ACHN (cell line): ENCODE measurements around the gene EXT2.

Source experiments
- DNase-seq: peaks from one replicate; pipeline ENCODE4 v3.0.0-alpha.2; 2015
- in situ Hi-C: cut with HindIII; loops from 2 replicates; pipeline ENCODE4 v1.10.0; 2017; ENCODE audit warnings: low sequenced_read_pairs, low pct_ligation_motif_present, low pct_unique_long_range_greater_than_20kb

Gene EXT2

GRCh38 chr11:44268614-44269080 is 173.2 kb downstream of the EXT2 start:
- in situ Hi-C loops: no loop called here
- DNase-seq: no peak

DNA sequence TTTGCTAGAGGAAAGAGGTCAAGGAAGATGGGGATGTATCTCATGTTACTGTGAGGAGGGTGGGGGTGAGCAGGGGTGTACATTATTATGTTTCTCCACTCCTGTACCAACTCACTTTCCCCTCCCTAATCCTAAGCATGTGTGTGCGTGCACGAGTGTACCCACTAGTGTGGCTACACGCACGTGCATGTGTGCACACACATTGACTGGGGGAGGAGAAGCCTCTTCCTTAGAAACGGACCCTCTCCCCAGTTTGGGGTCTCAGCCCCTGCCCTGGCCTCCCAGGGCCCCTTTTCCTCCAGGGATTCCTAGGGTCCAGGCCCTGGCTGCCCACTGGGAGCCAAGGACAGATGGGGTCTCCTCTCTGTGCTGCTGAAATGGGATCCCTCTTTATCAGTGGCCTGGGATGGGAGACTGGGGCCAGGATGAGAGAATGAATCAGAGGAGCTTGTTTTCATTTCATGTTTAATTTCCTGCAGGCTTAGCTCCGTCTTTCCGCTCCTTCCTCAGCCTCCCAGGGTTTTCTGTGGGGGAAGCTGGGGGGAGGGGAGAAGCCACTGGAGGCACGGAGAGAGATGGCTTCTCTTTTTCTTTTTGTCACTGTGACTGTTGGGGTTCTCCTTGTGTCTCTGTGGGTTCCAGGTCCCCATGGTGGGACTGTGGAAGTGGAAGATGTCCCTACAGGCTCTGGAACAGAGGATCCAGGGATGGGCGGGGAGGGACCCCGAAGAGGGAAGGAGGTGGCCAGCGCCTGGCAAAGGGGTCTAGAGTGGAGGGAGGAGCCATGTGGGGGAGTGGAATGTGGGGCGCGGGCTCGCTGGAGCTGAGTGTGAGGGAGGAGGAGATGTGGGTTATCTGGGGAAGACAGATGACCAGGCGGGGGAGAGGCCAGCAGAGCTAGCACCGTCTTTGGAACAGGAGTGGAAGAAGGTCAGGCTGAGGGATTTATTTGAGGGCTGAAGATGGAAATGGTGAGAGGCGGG is 174.2 kb downstream of the EXT2 start:
- in situ Hi-C loops: no loop called here
- DNase-seq: no peak

GRCh38 chr11:44270403-44271273 is 175.2 kb downstream of the EXT2 start:
- no peak for DNase-seq
- in situ Hi-C loops: no loop called here

DNA sequence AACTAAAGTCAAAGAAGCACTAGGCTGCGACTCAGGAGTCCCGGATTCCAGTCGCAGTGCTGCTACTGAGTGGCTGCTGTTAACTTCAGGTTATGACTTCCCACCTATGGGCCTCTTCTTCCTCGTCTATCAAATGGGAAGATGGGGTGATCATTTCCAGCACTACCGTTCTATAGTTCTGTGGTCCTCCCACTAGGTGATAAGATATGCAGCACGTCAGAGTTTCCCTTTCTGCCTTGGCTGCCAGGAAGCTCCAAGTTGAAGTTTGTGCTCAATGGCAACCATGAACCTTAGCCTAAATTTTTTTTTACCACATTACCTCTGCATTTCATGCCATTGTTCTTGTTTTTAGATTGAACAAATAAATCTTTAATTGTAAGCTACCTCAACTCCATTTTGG is 175.8 kb downstream of the EXT2 start:
- no peak for DNase-seq
- in situ Hi-C loops: no loop called here

DNA sequence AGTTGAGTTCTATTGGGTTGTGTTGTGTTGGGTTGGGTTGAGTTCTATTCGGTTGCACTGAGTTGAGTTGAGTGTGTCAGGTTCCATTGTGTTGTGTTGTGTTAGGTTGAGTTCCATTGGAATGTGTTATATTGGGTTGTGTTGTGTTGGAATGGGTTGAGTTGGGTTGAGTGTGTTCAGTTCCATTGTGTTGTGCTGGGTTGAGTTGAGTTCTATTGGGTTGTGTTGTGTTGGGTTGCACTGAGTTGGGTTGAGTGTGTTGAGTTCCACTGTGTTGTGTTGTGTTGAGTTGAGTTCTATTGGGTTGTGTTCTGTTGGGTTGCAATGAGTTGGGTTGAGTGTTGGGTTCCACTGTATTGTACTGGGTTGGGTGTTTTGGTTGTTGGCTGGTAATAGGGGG is 178.9 kb downstream of the EXT2 start:
- in situ Hi-C loops: no loop called here
- DNase-seq: no peak

DNA sequence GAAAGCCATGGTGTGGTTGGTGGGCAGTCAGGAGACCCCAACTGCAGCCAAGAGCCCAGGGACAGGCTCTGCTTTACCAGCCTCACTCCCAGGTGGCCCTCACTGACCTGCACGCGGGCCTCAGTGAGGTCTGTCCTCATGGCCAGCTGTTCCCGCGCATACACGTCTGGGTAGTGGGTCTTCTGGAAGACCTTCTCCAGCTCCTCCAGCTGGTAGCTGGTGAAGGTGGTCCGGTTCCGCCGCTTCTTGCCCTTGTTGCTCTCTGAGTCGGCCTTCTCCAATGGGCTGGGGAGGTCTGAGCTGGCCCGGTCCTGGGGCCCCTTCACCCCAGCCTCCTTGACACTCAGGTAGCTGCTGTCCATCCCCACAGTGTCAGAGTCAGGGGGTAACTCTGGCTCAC is 179.8 kb downstream of the EXT2 start:
- DNase-seq: no peak
- in situ Hi-C loops: no loop called here

DNA sequence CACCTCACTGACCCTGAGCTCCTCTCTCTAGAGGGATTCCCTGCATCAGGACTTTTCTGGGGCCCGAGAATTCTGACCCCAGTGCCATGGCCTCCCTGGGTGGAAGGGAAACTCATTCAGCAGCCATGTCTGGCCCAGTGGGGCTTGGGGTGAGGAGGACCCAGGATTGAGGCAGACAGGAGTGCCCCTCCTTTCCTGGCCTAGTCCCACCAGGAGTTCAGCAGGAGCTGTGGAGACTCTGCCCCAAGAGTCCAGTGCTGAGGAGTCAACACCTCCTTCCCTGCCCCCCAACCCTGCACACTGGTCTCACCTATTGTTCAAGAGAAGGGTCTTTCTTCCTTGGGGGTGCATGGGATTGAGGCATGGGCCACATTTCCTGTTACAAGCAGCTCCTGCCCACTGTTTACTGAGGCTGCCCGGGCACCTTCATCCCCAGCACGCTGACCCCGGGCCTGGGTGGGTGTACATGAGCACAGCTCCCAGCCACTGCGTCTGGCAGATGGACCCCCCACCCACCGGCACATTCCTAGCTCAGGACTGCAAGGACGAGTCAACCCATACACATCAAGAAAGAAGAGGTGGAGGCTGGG is 180.6 kb downstream of the EXT2 start:
- in situ Hi-C loops: no loop called here
- no peak for DNase-seq

DNA sequence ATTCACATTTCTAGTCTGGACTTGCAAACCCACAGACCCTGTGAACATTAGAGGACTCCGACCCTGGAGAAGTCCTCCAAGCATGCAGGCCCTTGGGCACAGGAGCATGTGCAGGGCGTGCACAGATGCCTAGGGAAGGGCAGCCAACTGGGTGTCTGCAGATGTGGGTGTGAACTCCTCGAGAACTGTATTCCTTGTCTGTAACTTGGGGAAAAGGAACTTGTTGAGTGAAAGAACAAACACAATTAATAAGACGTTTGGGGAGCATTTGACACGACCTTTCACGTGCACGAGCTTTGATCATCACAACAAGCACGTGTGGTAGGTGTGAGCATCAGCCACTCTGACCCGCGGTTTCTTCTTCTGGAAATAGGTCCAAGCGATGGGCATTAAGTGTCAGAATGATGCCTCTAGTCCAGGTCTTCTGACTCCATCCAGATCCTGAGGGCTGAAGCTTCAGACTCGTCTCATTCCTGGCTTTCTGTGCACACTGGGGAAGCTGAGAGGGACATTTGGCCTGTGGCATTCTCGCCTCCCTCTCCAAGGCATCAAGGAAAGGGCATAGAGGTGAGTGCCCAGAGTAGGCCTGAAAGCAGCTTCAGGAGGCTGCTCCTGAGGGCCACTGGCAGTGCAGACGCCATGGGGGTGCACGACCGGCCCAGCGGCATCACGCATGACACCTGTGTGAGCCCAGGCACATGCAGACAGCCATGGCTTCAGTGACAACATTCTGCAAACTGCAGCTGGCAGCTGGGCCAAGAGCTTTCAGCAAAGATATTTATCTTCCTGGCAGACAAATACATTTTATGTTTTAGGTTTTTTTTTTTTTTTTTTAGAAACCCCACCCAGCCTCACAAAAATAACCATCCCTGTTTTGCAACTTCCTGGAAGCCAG is 182.0 kb downstream of the EXT2 start:
- DNase-seq: no peak
- in situ Hi-C loops: no loop called here

GRCh38 chr11:44279483-44279882 is 184.0 kb downstream of the EXT2 start:
- DNase-seq: no peak
- in situ Hi-C loops: no loop called here

DNA sequence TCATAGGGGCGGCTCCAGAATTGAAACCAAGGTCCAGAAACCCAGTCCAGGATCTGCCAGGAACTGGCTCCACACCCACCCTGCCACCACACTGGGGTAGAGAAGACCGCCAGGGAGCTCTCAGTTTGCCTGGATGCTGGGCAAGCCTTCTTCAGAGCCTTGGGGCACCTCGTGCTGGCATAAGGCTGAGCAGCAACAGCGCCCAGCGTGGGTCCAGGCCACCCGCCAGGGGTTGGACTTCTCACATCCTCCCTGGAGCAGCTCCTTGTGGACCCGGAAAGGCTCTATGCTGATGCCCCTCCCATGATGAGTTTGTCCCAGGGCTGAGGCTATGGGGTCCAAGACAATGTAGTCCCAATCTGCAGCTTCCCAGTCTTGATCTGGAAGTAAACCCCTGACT is 184.8 kb downstream of the EXT2 start:
- no peak for DNase-seq
- in situ Hi-C loops: no loop called here

DNA sequence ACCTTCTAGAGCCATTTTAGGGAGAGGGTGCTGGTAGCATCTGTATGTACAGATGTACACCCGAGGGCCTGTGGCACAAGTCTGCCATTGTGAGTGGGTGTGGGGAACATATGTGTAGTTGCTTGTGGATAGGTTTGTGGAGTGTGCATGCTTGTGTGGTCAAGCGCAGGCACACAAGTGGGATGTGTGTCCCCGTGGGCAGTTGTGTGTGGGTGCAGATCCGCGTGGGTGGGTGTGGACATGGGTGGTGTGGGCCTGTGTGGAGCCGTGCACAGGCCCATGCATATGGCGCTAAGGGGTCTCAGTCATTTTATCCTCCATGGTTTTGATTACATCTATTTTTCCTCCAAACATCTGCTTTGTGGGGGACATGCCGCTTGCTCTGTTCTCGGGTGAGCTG is 185.7 kb downstream of the EXT2 start:
- no peak for DNase-seq
- in situ Hi-C loops: no loop called here

DNA sequence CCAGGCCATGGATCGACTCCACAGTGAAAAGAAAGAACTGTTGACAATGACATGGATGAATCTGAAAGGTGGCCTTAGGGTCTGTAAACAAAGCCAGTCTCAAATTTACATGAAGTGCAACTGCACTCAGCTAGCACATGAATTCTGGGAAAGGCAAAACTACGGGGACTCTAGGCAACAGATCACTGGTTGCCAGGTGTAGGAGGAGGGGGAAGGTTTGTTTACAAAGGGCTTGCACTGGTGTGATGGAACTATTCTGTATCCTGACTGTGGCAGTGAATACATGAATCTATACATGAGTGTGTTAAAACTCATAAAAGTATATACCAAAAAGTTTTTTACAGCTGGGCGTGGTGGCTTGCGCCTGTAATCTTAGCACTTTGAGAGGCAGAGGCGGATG is 187.1 kb downstream of the EXT2 start:
- no peak for DNase-seq
- in situ Hi-C loops: no loop called here

GRCh38 chr11:44285756-44286155 is 190.3 kb downstream of the EXT2 start:
- DNase-seq: no peak
- in situ Hi-C loops: no loop called here

GRCh38 chr11:44286268-44286880 is 190.9 kb downstream of the EXT2 start:
- in situ Hi-C loops: no loop called here
- peak; percentile 59 for DNase-seq

GRCh38 chr11:44286911-44287310 is 191.4 kb downstream of the EXT2 start:
- in situ Hi-C loops: no loop called here

DNA sequence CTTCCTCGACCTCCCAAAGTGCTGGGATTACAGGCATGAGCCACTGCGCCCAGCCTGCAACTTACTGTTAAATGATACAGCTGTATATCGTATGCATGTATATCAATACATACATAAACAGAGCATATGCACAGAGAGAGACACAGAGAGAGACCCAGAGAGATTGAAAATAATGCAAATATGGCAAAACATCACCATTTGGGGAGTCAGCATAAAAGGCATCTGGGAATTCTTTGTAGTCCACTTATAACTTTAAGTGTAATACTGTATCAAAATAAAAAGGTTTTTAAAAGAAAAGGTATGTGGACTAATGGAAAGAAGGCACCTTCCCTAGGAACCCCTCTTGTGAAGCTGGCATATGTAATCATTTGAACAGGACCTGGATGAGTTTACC is 192.7 kb downstream of the EXT2 start:
- in situ Hi-C loops: no loop called here

More at GRCh38 chr11:44286911-44287310, 191.4 kb downstream of the EXT2 start:
- DNase-seq: no peak

DNA sequence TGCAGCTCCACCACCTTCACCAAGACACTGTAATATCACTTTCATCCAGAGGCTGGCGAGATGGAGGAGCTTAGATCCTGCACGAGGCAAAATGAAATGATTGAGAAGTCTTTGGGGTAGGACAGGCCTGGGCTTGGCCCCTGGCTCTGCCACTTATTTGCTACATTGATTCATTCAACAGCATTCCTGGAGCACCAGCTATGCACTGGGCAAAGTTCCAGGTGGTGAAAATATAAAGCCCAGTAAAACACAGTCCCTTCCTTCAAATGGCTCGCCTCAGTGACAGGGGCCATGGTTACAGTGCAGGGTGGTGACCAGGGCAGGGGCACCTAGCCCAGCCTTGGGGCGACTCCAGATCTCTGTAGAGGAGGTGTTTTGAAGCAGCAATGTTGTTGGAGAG is 194.7 kb downstream of the EXT2 start:
- in situ Hi-C loops: no loop called here
- no peak for DNase-seq

More for the DNA sequence above, 192.7 kb downstream of the EXT2 start:
- no peak for DNase-seq
